ENCODE data around the gene EXOSC2.
"Not testable (repeated sequence)": the region's sequence is repeated elsewhere in the genome, so short reads cannot be mapped to it uniquely, and the experiment has no call there.

Gene EXOSC2

DNA sequence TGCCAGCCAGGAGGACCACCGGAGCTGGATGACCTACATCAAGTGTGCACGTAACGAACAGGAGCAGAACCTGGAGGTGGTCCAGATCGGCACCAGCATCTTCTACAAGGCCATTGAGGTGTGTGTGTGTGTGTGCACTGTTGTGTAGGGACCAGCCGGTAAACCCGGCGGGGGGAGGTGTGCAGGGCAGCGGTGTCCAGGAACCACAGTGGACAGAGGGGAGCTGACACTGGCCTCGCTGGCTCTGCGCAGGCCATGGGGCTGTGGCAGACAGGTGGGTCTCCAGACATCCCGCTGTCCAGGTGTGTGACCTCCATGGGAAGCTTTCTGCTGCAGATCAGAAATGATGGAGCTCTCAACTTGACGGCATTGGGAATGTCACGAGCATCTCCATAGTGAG, 25.4 kb upstream of the EXOSC2 start:
- DNase-seq, result no peak

DNA sequence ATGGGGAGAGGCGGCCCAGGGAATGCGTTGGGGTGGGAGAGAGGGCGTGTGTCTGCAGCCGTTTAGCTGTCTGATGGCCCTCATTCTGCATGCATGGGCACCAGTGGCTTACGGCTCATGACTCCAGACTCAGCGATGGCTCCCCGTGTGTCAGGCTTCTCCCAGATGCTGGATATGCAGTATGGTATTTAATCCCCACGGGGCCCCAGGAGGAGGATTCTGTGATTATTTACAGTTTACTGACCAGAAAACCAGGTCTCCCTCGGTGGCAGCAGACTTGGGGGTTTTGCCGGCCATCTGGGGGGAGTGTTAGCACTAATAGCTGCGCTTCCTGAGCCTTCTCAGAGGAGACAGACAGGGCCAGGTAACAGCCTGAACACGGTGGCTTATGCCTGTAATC, 24.9 kb upstream of the EXOSC2 start:
- DNase-seq, result no peak

DNA sequence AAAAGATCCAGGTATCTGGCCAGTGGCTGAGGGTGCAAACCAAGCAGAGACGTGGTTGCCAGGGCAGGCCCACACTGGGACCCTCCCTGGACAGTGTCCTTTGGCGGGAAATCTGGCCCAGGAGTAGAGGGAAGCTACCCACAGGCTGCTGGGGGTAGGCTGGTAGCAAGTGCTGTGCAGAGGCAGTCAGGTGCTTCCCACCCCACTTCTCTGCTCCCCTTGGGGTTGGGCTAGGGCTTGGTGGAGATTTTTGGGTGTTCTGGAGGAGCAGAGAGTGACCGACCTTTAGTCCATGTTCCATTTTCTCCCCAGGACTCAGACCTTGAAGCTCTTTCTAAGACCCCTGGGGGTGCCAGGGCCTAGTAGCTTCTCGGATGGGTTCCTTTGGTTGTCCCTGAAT, 23.6 kb upstream of the EXOSC2 start:
- DNase-seq, result no peak

- no peak for DNase-seq
Measured at GRCh38 chr9:130670644-130671043, 22.9 kb upstream of the EXOSC2 start.

GRCh38 chr9:130672466-130672865, 21.1 kb upstream of the EXOSC2 start:
- DNase-seq, result no peak

DNA sequence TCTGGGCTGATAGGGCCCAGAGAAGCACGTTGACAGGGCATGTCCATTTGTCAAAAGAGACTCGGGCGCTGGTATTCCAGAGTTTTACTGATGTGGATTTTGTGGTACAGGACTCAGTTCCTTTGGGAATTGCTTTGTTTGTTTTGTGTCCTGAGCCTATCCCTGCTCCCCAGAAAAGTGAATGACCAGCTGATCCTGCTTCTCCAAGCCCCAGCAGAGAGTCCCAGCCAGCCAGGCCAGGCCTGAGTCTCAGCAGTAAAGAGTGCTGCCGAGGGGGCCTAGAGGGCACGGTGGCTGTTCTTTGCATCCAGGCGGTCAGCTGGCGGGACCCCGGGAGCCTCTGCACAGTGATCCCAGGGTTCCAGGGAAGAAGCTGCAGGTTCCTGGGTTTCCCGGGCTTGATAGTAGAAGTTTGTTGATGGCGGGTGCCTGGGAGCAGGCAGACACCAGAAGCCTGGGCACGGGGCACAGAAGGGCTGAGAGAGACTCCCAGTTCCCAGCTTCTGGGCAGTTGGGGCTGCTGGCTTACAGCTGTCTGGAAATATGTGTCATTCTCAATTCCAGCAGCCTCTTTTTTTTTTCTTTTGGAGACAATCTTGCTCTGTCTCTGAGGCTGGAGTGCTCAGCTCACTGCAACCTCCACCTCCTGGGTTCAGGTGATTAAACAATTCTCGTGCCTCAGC, 20.5 kb upstream of the EXOSC2 start:
- DNase-seq, result no peak

- DNase-seq, result no peak
Measured at GRCh38 chr9:130675396-130675795, 18.2 kb upstream of the EXOSC2 start.

DNA sequence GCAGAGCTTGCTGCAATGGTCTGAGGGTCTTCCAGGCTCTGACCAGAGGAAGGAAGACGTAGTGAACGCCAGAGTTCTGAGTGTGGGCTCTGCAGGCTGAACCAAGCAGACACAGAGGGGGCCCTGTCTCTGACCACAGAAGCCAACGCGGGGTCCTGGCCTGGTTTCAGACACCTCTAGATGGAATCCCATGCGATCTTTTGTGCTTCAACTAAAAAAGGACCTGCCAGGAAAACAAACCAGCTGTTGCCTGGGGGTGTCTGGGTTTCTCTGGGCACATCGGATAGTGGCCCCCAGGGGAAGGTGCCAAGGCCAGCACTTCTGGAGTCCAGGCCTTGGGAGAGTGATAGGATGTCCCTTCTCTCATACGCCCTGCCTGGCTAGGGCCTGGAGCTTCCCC, 16.3 kb upstream of the EXOSC2 start:
- no peak for DNase-seq

- DNase-seq, result peak; percentile 85
Measured at GRCh38 chr9:130680836-130681768, 12.5 kb upstream of the EXOSC2 start.

DNA sequence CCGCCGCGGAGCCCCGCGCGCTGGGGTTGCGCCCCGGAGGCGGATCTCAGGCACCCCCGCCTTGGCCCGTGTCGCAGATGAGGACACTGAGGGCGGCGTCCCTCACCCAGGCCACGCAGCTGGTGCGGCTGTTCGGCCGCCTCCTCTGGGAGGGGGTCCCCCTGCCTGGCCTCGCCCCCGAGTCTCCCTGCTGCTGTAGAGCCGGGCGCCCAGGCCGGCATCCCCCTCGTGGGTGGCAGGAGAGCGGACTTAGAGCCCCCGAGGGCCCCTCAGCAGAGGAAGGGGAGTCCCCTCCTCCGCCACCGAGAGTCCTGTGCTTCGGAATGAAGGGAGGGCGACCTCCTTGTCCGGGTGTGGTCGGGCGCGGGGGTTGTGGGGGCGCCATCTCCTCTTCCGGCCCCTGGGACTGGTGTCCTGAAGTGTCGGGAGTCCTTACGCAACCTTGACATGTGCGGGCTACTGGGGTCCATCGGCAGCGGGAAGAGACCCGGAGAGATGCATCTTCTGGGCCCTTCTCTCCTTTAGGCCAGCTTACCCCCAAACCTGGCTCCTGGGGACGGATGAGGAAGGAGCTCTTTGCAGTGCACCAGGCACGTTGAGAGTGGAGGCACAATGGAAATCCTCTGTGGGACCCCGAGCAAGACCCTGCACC, 11.7 kb upstream of the EXOSC2 start:
- peak; percentile 68 for DNase-seq

- peak; percentile 75 for DNase-seq
Measured at GRCh38 chr9:130682421-130683121, 11.0 kb upstream of the EXOSC2 start.

GRCh38 chr9:130685104-130685503, 8.5 kb upstream of the EXOSC2 start:
- no peak for DNase-seq

DNA sequence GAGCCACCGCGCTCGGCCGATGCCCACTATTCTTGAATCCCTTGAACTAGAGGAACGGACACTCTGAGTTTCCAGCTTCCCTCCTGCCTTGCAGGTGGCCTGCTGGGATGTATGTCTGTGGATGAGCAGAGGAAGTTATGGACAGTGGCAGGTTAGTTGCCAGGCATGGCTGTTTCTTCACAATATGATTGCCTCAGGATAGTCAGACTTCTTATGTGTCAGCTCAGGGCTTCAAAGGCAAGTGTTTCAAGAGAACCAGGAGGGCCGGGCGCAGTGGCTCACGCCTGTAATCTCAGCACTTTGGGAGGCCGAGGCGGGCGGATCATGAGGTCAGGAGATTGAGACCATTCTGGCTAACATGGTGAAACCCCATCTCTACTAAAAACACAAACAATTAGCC, 7.6 kb upstream of the EXOSC2 start:
- DNase-seq, result not testable (repeated sequence)

DNA sequence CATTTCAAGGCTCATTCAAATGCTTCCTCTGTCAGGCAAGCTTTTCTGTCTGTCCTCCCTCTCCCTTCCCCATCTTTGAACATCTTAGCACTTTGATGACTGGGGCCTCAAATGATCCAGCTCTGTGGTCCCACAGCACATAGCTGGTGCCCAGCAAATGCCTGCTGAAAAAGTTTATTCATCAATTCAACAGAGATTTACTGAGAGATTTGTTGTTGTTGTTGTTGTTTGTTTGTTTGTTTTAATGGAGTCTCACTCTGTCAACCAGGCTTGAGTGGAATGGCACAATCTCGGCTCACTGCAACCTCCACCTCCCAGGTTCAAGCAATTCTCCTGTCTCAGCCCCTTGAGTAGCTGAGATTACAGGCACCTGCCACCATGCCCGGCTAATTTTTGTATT, 6.0 kb upstream of the EXOSC2 start:
- no peak for DNase-seq

- no peak for DNase-seq
Measured at GRCh38 chr9:130688072-130688471, 5.5 kb upstream of the EXOSC2 start.

- DNase-seq, result no peak
Measured at GRCh38 chr9:130689572-130689936, 4.0 kb upstream of the EXOSC2 start.

- no peak for DNase-seq
Measured at GRCh38 chr9:130689937-130690700, 3.5 kb upstream of the EXOSC2 start.

GRCh38 chr9:130692321-130692720, 1.3 kb upstream of the EXOSC2 start:
- peak; percentile 64 for DNase-seq

- no peak for DNase-seq
Measured at GRCh38 chr9:130693101-130693425, 517 bp upstream of the EXOSC2 start.

GRCh38 chr9:130694205-130694604, 625 bp downstream of the EXOSC2 start:
- DNase-seq, result no peak

DNA sequence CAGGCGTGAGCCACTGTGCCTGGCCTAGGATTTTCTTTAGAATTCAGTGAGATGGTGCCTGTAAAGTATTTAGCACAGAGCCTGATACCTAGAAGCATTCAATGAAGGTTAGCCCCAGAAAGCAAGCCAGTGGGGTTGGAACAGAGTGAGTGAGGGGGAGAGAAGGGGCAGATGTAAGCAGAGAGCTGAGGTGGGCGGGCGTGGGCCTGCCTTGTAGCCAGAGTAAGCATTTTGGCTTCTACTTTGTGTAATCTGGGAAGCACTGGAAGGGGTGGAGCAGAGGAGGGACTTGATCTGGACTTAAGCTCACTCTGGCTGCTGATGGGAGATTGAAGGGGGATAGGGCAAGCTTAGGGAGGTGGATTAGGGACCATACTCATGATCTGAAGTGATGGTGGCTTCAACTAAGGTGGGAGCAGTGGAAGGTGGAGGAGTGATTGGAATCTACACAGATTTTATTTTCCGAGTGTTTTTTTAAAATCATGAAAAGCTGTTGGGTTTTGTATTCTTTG, 2.6 kb downstream of the EXOSC2 start:
- no peak for DNase-seq

- no peak for DNase-seq
Measured at GRCh38 chr9:130696996-130697395, 3.4 kb downstream of the EXOSC2 start.
